HG03558 (cell line): Measurements from ENCODE around the gene TSPAN9.
"Not testable (repeated sequence)": the region's sequence is repeated elsewhere in the genome, so short reads cannot be mapped to it uniquely, and the experiment has no call there.

Experiments
- ATAC-seq: cut with Tn5 transposase; IDR thresholded peaks from one replicate; pipeline ENCODE4 v1.9.1; 2021; ENCODE audit warnings: moderate number of reproducible peaks; ENCODE audit not compliant: unreplicated experiment; ENCODE audit errors: extremely low read depth

The TSPAN9 gene

GRCh38 chr12:3042826-3043225, 34.4 kb upstream of the TSPAN9 start:
- no peak for ATAC-seq

DNA sequence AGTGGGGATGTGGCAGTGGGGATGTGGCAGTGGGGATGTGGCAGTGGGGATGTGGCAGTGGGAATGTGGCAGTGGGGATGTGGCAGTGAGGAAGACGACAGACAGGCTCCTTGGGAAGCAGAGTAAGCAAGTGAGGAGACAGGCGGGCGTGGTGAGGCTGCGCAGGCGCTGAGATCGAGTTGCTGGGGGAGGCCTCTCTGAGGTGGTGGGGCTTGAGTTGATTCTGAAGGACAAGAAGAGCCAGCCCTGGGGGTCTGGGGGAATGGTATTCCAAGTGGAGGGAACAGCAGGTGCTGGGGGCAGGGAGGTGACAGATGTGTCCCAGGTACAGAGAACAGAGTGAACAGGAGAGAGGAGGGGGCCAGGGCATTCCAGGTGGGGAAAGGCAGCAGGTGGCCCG, 33.8 kb upstream of the TSPAN9 start:
- ATAC-seq, result no peak

GRCh38 chr12:3044141-3044630, 33.0 kb upstream of the TSPAN9 start:
- no peak for ATAC-seq

DNA sequence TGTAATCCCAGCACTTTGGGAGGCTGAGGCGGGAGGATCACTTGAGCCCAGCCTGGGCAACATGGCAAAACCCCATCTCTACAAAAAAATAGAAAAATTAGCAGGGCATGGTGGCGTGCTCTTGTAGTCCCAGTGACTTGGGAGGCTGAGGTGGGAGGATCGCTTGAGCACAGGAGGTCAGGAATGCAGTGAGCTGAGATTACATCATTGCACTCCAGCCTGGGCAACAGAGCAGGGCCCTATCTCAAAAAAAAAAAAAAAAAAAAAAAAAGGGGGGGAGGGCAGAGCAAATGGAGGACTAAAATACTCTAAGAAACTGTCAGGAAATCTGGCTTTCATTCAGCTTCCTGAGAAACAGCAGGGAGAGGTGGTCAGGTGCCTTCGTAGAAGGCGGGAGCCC, 31.7 kb upstream of the TSPAN9 start:
- ATAC-seq, result no peak

GRCh38 chr12:3045989-3046388, 31.2 kb upstream of the TSPAN9 start:
- no peak for ATAC-seq

DNA sequence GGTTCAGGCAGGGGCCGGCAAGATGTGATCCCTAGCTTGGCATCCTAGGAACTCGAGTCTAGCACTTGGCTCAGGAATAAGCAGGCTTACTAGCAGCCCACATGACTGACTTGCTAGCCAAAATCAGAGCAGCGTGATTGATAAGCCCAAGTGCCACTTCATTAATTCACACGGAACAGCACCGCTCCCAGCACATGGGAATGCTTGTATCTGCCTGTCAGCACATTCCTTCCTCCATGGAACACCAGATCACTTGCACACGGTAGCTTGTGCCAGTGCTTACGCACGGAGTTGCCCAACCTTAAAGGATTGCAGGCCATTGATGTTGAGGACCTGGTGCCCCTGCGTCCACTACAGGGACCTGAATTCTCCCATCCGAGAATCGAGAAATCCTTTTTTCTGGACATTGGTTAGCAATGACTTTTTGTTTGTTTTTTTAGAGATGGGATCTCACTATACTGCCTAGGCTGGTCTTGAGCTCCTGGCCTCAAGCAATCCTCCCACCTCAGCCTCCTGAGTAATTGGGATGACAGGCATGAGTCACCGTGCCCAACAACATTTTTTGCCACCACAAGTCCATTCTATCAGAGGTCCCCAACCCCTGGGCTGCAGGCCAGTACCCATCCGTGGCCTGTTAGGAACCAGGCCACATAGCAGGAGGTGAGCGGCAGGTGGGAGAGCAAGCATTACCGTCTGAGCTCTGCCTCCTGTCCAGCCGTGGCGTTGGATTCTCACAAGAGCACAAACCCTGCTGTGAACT, 30.6 kb upstream of the TSPAN9 start:
- ATAC-seq, result no peak

- ATAC-seq, result no peak
Measured at GRCh38 chr12:3047961-3048360, 29.2 kb upstream of the TSPAN9 start.

- ATAC-seq, result no peak
Measured at GRCh38 chr12:3048540-3048939, 28.6 kb upstream of the TSPAN9 start.

- ATAC-seq, result no peak
Measured at GRCh38 chr12:3049176-3049575, 28.0 kb upstream of the TSPAN9 start.

DNA sequence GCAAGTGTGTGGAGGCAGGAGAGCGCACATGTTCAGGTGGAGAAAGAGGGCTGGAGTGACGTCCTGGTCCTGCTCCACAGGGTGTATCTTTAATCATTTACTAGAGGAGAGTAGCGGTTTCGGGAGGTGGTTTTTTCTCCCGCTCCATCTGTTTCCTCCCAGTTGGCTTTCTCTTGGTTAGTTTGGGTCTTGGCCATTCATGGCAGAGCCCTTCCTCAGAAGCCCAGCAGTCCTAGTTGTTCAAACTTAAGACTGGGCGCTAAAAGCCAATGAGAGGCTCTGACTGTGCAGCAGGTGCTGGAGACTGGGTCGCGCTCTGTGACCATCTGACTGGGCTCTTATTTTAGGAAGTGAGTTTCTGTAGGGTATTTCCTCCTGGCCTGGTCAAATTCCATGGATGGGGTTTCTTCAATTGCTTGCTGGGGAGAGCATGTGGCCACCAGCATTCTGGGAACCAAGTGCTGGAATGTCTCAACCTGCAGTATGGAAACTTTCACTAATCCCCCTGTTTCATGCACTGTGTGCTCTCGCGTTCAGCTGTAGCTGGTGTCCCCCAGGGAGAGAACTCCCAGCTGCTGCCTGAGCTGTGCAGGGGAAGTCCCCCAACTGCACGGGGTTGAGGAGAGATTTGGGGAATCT, 27.4 kb upstream of the TSPAN9 start:
- no peak for ATAC-seq

GRCh38 chr12:3054374-3054773, 22.8 kb upstream of the TSPAN9 start:
- no peak for ATAC-seq

- ATAC-seq, result no peak
Measured at GRCh38 chr12:3055026-3055703, 22.0 kb upstream of the TSPAN9 start.

- no peak for ATAC-seq
Measured at GRCh38 chr12:3055704-3056467, 21.3 kb upstream of the TSPAN9 start.

- ATAC-seq, result no peak
Measured at GRCh38 chr12:3061059-3061458, 16.1 kb upstream of the TSPAN9 start.

GRCh38 chr12:3061501-3062215, 15.5 kb upstream of the TSPAN9 start:
- ATAC-seq, result no peak

DNA sequence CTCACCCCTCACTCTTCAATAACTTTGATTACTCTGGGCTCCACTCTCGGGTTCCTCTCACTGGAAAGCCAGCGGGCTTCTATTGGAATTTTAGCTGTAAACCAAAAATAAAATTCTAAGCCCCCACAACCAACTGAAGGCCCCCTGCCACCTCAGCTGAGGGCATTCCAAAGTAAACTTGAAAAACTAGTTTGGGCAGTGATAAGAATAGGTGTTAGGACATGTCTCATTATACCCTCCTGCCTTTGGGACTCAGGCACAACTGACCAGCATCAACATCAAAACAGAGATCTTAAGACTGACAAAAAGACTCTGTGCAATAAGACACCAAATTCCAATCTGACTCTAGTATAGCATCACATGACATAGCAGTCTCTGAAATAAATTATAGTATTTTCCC, 11.9 kb upstream of the TSPAN9 start:
- ATAC-seq, result no peak

- ATAC-seq, result not testable (repeated sequence)
Measured at GRCh38 chr12:3065846-3066245, 11.3 kb upstream of the TSPAN9 start.

GRCh38 chr12:3069714-3070113, 7.5 kb upstream of the TSPAN9 start:
- no peak for ATAC-seq

- no peak for ATAC-seq
Measured at GRCh38 chr12:3071107-3071506, 6.1 kb upstream of the TSPAN9 start.

- no peak for ATAC-seq
Measured at GRCh38 chr12:3071710-3072109, 5.5 kb upstream of the TSPAN9 start.
